ENCODE measurements around the gene SERPINE1. TPM values are rescaled to one million over a fixed set of nuclear protein-coding genes. Genes with fewer than 3 reads are reported as not detected.

The SERPINE1 gene
- total RNA-seq, 1 donor from 2014 or later = under 0.01 TPM

DNA sequence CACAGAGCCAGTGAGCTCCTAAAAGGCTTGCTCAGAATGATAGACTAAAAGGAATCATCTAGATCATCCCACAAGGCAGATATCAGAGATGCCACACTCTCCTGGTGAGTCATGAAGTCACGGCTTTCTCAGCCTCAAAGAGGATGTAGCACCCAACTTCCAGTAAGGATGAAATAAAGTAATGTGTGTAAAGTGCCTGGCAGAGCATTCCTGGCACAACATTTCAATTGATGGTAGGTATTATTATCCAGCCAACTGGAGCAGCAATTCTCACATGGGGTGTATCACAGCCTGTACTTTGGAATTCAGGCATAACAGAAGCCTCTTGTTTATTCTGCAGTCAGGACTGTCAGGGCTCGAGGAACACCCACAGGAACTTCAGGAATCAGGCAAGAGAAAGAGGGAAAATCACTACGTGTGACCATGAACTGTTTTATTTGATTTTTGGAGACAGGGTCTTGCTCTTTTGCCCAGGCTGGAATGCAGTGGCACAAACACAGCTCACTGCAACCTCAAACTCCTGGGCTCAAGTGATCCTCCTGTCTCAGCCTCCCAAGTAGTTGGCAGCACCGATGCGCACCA is 58.4 kb downstream of the SERPINE1 start:
- FAIRE-seq = no peak
- DNase-seq (ENCODE audit: low spot score in 2 of 2) = no peak

DNA sequence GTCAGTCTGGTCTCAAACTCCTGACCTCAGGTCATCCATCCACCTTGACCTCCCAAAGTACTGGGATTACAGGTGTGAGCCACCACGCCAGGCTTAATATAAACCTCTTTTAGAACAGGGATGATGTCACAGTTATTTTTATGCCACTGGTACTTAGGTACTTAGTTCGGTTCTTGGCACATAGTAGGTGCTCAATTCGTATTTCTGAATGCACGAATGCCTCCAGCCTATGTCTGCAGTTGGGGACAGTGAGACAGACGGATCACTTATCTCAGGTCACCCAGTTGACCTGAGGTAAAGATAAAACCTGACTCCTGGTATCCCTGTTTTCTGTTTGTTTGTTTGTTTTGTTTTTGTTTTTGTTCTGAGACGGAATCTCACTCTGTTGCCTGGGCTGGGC is 59.3 kb downstream of the SERPINE1 start:
- DNase-seq (ENCODE audit: low spot score in 2 of 2) (no peak), FAIRE-seq (no peak)

DNA sequence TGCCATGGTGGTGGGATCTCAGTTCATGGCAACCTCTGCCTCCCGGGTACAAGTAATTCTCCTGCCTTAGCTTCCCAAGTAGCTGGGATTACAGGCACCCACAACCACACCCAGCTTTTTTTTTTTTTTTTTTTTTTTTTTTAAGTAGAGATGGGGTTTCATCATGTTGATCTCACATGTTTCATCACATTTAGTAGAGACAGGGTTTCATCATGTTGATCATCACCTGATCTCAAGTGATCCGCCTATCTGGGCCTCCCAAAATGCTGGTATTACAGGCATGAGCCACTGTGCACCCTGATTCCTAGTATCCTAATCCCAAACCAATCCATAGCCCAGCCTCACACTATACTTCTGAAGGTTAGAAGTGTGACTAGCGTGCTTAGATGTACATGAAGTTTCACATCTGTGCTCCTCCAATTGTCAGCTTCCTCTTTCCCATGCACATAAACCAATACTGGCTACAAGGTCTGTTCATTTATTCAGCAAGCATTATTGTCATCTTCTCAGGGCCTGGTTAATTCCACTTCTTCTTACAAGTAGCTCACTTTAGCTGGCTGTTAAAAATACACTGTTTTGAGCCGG is 60.0 kb downstream of the SERPINE1 start:
- FAIRE-seq = no peak
- no peak for DNase-seq (ENCODE audit: low spot score in 2 of 2)

Small RNA genes lying within 50 kb of the gene (small RNA-seq; reads per million reads assigned to genes)
- gene MIR4653 = not detected

Other genes starting within 250 kb of the SERPINE1 start
- gene UFSP1, start 237.4 kb upstream of the SERPINE1 start, total RNA-seq = 3.7 TPM
- gene ACHE, start 231.2 kb upstream of the SERPINE1 start, total RNA-seq = 11.0 TPM
- under 0.01 TPM for gene MUC3A, start 177.6 kb upstream of the SERPINE1 start, total RNA-seq
- gene MUC12, start 157.5 kb upstream of the SERPINE1 start, total RNA-seq = 0.41 TPM
- not detected for gene MUC17, start 107.0 kb upstream of the SERPINE1 start, total RNA-seq
- gene TRIM56, start 41.6 kb upstream of the SERPINE1 start, total RNA-seq = 0.82 TPM
- gene AP1S1, start 27.4 kb downstream of the SERPINE1 start, total RNA-seq = 139 TPM
- gene VGF, start 38.5 kb downstream of the SERPINE1 start, total RNA-seq = 7.7 TPM
- gene NAT16, start 53.2 kb downstream of the SERPINE1 start, total RNA-seq = 0.82 TPM
- gene MOGAT3, start 73.9 kb downstream of the SERPINE1 start, total RNA-seq = not detected
- 8.2 TPM for gene PLOD3, start 90.5 kb downstream of the SERPINE1 start, total RNA-seq
- 46.1 TPM for gene ZNHIT1, start 91.1 kb downstream of the SERPINE1 start, total RNA-seq
- 2.9 TPM for gene CLDN15, start 110.7 kb downstream of the SERPINE1 start, total RNA-seq
- 58.7 TPM for gene FIS1, start 118.0 kb downstream of the SERPINE1 start, total RNA-seq
- gene IFT22, start 194.7 kb downstream of the SERPINE1 start, total RNA-seq = 33.8 TPM
- 14.3 TPM for gene COL26A1, start 235.8 kb downstream of the SERPINE1 start, total RNA-seq